ENCODE data around the gene FHIT. TPM values are rescaled to one million over a fixed set of nuclear protein-coding genes. Genes with fewer than 3 reads are reported as not detected.

FHIT gene
- total and polyA plus RNA-seq, 4 donors: 2.6 to 21.3 (median 8.7) TPM

DNA sequence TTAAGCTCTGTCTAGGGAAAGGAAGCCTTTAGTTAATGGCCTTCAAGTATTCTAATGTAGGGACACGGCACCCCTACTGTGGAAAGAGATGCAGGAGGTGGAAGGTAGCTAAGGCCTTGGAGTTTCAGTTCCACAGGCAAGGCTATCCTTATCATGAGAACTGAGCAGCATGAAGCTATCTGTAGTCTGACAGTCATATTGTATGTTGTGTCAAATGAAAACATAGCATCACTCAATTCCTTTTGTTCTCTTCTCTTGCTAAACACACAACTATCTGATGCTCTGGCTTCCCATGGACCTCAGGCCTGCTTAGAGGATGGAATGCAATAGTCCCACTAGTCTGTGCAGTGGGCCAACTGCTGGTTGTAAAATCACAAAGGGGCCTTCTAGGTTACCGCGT, 380.9 kb downstream of the FHIT start:
- ATAC-seq (ENCODE audit: insufficient read depth, low FRiP score): no peak
- no peaks in the 10 kb centered on the region for H3K36me3 ChIP-seq (ENCODE audit: control insufficient read depth in 4 of 4, insufficient read depth in 4 of 4, low read length in 4 of 4)

DNA sequence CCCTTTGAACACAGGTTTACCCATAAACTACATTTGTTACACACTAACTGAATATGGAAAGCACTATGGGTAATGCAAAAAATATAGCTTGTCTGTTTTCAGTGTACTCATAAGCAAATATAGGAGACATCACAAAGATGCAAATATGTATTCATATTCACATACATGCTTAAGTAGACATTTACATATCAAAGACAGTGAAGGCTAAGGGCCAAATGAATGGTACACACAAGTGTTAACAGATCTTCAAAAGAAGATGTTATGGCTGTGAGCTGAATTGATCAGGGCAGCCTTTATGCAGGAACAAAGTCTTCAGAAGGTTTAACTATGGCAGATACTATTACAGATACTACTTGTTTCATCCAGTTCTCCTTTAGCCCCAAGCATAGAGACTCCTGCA, 384.1 kb downstream of the FHIT start:
- DNase-seq (no peak), ATAC-seq (ENCODE audit: insufficient read depth, low FRiP score) (no peak)
- no peaks in the 10 kb centered on the region for H3K9me3 ChIP-seq (ENCODE audit: control insufficient read depth in 4 of 4, insufficient read depth in 3 of 4, low read length in 3 of 4)
- no peaks in the 10 kb centered on the region for H3K36me3 ChIP-seq (ENCODE audit: control insufficient read depth in 4 of 4, insufficient read depth in 4 of 4, low read length in 4 of 4)
- no peaks in the 10 kb centered on the region for H3K4me1 ChIP-seq (ENCODE audit: control insufficient read depth in 5 of 5, insufficient read depth in 5 of 5, low read length in 5 of 5)
- TF ChIP-seq, protein P1, sequence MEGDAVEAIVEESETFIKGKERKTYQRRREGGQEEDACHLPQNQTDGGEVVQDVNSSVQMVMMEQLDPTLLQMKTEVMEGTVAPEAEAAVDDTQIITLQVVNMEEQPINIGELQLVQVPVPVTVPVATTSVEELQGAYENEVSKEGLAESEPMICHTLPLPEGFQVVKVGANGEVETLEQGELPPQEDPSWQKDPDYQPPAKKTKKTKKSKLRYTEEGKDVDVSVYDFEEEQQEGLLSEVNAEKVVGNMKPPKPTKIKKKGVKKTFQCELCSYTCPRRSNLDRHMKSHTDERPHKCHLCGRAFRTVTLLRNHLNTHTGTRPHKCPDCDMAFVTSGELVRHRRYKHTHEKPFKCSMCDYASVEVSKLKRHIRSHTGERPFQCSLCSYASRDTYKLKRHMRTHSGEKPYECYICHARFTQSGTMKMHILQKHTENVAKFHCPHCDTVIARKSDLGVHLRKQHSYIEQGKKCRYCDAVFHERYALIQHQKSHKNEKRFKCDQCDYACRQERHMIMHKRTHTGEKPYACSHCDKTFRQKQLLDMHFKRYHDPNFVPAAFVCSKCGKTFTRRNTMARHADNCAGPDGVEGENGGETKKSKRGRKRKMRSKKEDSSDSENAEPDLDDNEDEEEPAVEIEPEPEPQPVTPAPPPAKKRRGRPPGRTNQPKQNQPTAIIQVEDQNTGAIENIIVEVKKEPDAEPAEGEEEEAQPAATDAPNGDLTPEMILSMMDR (IDR thresholded peaks at IDR 0.05; ENCODE audit: control extremely low read depth, extremely low read depth): no peak
- H3K27me3 ChIP-seq (ENCODE audit: control insufficient read depth in 3 of 3, insufficient read depth in 3 of 3, low read length in 2 of 3): no peaks in the 10 kb centered on the region
- H3K4me3 ChIP-seq: no peak overlapping the region
- H3K27ac ChIP-seq (ENCODE audit: low read depth in 1 of 2, low read length in 1 of 2): no peak overlapping the region
- no peak overlapping the region for H3K9ac ChIP-seq (ENCODE audit: insufficient read depth in 1 of 2, low read length in 2 of 2)

More for the DNA sequence above, 380.9 kb downstream of the FHIT start:
- H3K4me3 ChIP-seq: no peak overlapping the region
- no peak overlapping the region for H3K9ac ChIP-seq (ENCODE audit: insufficient read depth in 1 of 2, low read length in 2 of 2)
- H3K4me1 ChIP-seq (ENCODE audit: control insufficient read depth in 5 of 5, insufficient read depth in 5 of 5, low read length in 5 of 5): no peaks in the 10 kb centered on the region
- no peaks in the 10 kb centered on the region for H3K9me3 ChIP-seq (ENCODE audit: control insufficient read depth in 4 of 4, insufficient read depth in 3 of 4, low read length in 3 of 4)
- no peak overlapping the region for H3K27ac ChIP-seq (ENCODE audit: low read depth in 1 of 2, low read length in 1 of 2)
- 96 to 99% methylated on average over 3 of the region's 3 CpGs for WGBS, 2 donors
- H3K27me3 ChIP-seq (ENCODE audit: control insufficient read depth in 3 of 3, insufficient read depth in 3 of 3, low read length in 2 of 3): no peaks in the 10 kb centered on the region
- TF ChIP-seq, protein P1 (IDR thresholded peaks at IDR 0.05; ENCODE audit: control extremely low read depth, extremely low read depth): no peak
- DNase-seq: no peak

DNA sequence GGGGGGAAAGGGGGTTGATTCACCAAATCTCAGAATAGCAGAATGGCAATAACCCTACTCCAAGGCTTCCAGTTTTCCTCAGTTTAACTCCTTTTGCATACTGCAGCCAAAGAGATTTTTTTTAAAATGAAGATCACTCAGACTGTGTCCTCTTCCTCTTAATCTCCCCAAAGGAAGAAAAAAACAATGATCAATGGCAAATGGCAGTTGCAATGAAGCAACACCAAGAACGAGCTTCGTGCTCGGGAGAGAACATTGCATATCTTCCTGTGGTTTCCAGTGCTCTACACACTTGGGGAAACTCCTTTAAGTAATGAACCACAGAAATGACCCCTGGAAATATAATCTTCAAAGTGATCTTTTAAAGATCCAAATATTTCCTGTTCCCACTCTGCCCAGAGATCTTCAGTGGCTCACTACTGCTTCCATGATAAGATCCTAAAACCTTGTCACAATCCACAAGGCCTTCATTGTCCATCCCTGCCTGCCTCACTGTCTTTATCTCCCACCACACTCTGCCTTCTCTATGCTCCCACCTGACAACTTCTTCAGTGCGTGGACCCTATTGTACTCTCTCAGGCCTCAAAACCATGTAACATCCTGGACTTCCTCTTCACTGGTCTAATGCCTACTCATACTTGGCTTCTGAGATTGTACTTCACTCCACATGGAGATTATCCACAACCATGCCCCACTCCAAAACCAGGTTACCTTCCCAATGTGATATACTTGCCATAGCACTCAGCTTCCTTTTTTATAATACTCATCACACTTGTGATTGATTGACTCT, 394.8 kb downstream of the FHIT start:
- Histone ChIP-seq H3K9ac (ENCODE audit: insufficient read depth in 1 of 2, low read length in 2 of 2) (no peak overlapping the region), H3K9me3 (ENCODE audit: control insufficient read depth in 4 of 4, insufficient read depth in 3 of 4, low read length in 3 of 4) (peaks cover 0 to 3% (median 2%) of the 10 kb centered on the region in 4 donors), H3K27me3 (ENCODE audit: control insufficient read depth in 3 of 3, insufficient read depth in 3 of 3, low read length in 2 of 3) (no peaks in the 10 kb centered on the region), H3K4me3 (no peak overlapping the region), H3K36me3 (ENCODE audit: control insufficient read depth in 4 of 4, insufficient read depth in 4 of 4, low read length in 4 of 4) (no peaks in the 10 kb centered on the region), H3K27ac (ENCODE audit: low read depth in 1 of 2, low read length in 1 of 2) (no peak overlapping the region), H3K4me1 (ENCODE audit: control insufficient read depth in 5 of 5, insufficient read depth in 5 of 5, low read length in 5 of 5) (no peaks in the 10 kb centered on the region)
- TF ChIP-seq, protein P1 (IDR thresholded peaks at IDR 0.05; ENCODE audit: control extremely low read depth, extremely low read depth): no peak
- ATAC-seq (ENCODE audit: insufficient read depth, low FRiP score) (no peak), DNase-seq (no peak)
- 32 to 74% methylated on average over 4 of the region's 4 CpGs for WGBS, 2 donors

All from lung (tissue), 12 donors.